Gastrocnemius medialis (tissue), 4 donors: ENCODE data around the gene ANKS1B.
"Not testable (repeated sequence)": the region's sequence is repeated elsewhere in the genome, so short reads cannot be mapped to it uniquely, and the experiment has no call there.

ENCODE experiments used
- CTCF ChIP-seq, 5 experiments: fragments of 450-650 bp in 3 of 5; fragments of 200-600 bp in 2 of 5; sonication (generic) in 2 of 5; IDR thresholded peaks in 4 of 5; conservative IDR thresholded peaks in 1 of 5; 1 replicate in 4 of 5; 2 replicates in 1 of 5; pipeline ENCODE4 v1.5.1; 2016 to 2019; ENCODE audit warnings: antibody characterized with exemption in 5 of 5, mild to moderate bottlenecking in 3 of 5, moderate library complexity in 3 of 5
- POLR2A ChIP-seq, 2 donors: fragments of 450-650 bp; IDR thresholded peaks; one replicate each; pipeline ENCODE4 v1.6.1; 2017; ENCODE audit warnings: antibody characterized with exemption in 2 of 2, mild to moderate bottlenecking in 2 of 2, moderate library complexity in 2 of 2

- not testable (repeated sequence) for TF ChIP-seq CTCF (IDR thresholded peaks at IDR 0.05 in 4 of 5, conservative IDR thresholded peaks at IDR 0.05 in 1 of 5); POLR2A (IDR thresholded peaks at IDR 0.05)
These were observed 407.6 kb downstream of the ANKS1B start for GRCh38 chr12:99577125-99577524.
